Tibial nerve (tissue), 4 donors: ENCODE data around the gene STIL. TPM values are rescaled to one million over a fixed set of nuclear protein-coding genes. Genes with fewer than 3 reads are reported as not detected.

ENCODE experiments used
- DNase-seq, 2 donors: peaks; one replicate each; pipeline ENCODE4 v3.0.0-alpha.2; 2019; ENCODE audit warnings: low spot score in 2 of 2
- H3K27ac ChIP-seq, 4 donors: fragments of 200-600 bp; sonication (generic) in 3 of 4; one replicate each; pipeline ENCODE4 v1.5.1; 2017 to 2019; ENCODE audit warnings: mild to moderate bottlenecking in 1 of 4
- H3K27me3 ChIP-seq, 2 donors: fragments of 200-600 bp; sonication (generic) in 1 of 2; one replicate each; pipeline versions ENCODE4 v1.5.1 to v1.6.0; 2017 to 2019
- H3K36me3 ChIP-seq, 3 donors: fragments of 200-600 bp; sonication (generic); one replicate each; pipeline ENCODE4 v1.5.1; 2018 to 2019
- H3K4me1 ChIP-seq, 4 donors: fragments of 200-600 bp; sonication (generic) in 3 of 4; one replicate each; pipeline ENCODE4 v1.5.1; 2017 to 2019
- H3K4me3 ChIP-seq, 4 donors: fragments of 200-600 bp; sonication (generic) in 3 of 4; one replicate each; pipeline ENCODE4 v1.5.1; 2017 to 2019; ENCODE audit warnings: mild to moderate bottlenecking in 1 of 4, moderate library complexity in 1 of 4
- H3K9me3 ChIP-seq, 4 donors: fragments of 200-600 bp; sonication (generic) in 3 of 4; one replicate each; pipeline ENCODE4 v1.5.1; 2017 to 2019
- EP300 ChIP-seq, 2 donors: sonication (generic); formaldehyde crosslinking; IDR thresholded peaks; one replicate each; pipeline ENCODE4 v1.6.1; 2017; ENCODE audit warnings: antibody characterized with exemption in 2 of 2, mild to moderate bottlenecking in 1 of 2
- POLR2A ChIP-seq, 2 donors: fragments of 450-650 bp; IDR thresholded peaks; one replicate each; pipeline ENCODE4 v1.6.1; 2017; ENCODE audit warnings: antibody characterized with exemption in 2 of 2, mild to moderate bottlenecking in 2 of 2, moderate library complexity in 2 of 2
- WGBS, 2 donors: methylation state at CpG; one replicate each; pipeline ENCODE4 v1.1.5; 2018; 5-methylcytosine and 5-hydroxymethylcytosine counted together
- total RNA-seq, 4 donors: library from RNA; depleted of rRNA; stranded (reverse); fragments of >200 nt; gene quantifications; one replicate each; pipeline ENCODE4 v1.1.0, GENCODE V29; 2016
- TF ChIP-seq, protein P1 (sequence below), 5 experiments: fragments of 200-600 bp in 3 of 5; fragments of 450-650 bp in 2 of 5; sonication (generic) in 3 of 5; IDR thresholded peaks; one replicate each; pipeline ENCODE4 v1.5.1; 2016 to 2019; ENCODE audit warnings: antibody characterized with exemption in 5 of 5, mild to moderate bottlenecking in 3 of 5, moderate library complexity in 2 of 5

STIL gene
- total RNA-seq, 4 donors from 2014 or later = 0.44 to 2.7 (median 1.2) TPM

DNA sequence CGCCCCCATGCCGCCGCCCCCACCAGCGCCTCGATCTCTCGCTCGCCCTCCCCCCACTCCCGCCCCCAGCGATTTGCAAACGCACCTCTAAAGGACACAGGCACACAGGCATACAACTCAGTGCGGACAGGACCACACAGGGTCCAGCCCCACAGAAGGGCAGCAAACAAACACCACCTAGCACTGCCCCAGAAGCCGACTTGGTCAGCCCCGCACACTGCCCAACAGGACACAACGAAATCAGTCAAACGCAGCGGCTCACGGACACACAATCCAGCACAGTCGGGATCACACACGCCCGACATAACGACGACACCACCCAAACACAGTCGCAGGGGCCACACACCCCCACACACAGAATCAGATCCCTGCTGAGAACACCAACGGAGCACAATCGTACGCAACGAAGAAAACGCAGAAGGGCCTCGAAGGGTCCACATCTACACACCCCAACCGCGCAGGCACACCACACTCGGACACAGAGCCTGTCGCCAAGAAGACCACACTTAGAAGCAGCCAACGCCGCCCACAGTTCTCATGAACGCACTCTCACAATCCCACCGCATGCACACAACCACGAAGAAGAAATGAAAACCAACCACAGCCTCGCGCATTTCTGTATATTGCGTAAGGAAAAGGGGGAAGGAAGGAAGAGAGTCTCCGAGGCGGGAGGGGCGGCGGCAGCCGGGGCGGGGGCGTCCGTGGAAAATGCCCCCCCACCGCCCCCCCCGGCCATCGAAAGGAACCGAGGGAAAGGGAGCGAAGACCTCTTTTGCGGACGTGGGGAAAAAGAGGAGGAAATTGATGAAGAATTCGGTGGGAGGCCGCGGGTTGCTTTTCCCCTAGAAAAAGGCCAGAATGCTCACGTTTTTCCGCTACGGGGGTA lies 82.4 kb downstream of the STIL start:
- Histone ChIP-seq H3K27ac (peak overlapping the region in 3 of 4 donors; percentile 37 to 77 (median 42)), H3K36me3 (no peaks in the 10 kb centered on the region), H3K4me3 (peak overlapping the region; percentile 13 to 48 (median 36)), H3K4me1 (peaks cover 0 to 40% (median 13%) of the 10 kb centered on the region in 4 donors), H3K27me3 (peaks cover 3 to 88% of the 10 kb centered on the region in 2 donors), H3K9me3 (no peaks in the 10 kb centered on the region)
- no peak for TF ChIP-seq POLR2A (IDR thresholded peaks at IDR 0.05)
- peak in 1 of 2 donors; percentile 94 for TF ChIP-seq EP300 (IDR thresholded peaks at IDR 0.05)
- peak in 1 of 2 donors; percentile 40 for DNase-seq
- whole genome bisulfite sequencing, 2 donors = 3 to 5% methylated on average over 54 to 55 of the region's 62 CpGs

DNA sequence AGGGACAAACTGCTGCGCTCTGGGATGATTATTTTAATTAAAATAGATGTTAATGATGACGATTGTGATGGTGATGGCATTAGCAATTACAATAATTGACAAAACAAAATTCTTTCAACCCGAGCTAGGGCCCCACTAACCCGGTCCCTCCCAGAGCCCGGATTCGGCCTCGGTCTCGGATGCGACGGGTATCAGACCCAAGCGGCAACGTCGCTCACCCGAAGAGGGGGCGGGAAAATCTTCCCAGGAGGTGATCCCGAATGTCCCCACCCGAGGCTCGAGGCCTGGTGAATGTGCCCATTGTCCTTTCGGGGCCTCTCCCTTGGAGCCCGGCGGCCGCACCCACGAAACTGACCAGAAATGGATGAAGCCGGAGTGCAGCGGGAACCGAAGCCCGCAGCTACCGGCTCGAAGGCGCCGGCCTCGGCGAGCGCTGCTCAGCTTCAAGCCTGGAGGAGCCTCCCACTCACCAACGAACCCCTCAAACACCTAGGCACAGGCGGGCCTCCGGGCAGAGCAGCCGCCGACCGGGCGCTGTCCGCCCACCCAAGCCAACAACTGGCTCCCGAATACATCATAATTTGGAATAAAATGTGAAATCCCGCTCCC lies 83.2 kb downstream of the STIL start:
- Histone ChIP-seq H3K4me1 (peaks cover 0 to 46% (median 17%) of the 10 kb centered on the region in 4 donors), H3K27me3 (peaks cover 3 to 96% of the 10 kb centered on the region in 2 donors), H3K36me3 (no peaks in the 10 kb centered on the region), H3K9me3 (no peaks in the 10 kb centered on the region), H3K27ac (peak overlapping the region in 3 of 4 donors; percentile 37 to 77 (median 42)), H3K4me3 (peak overlapping the region; percentile 13 to 48 (median 36))
- TF ChIP-seq EP300 (IDR thresholded peaks at IDR 0.05) = no peak
- TF ChIP-seq, protein P1, sequence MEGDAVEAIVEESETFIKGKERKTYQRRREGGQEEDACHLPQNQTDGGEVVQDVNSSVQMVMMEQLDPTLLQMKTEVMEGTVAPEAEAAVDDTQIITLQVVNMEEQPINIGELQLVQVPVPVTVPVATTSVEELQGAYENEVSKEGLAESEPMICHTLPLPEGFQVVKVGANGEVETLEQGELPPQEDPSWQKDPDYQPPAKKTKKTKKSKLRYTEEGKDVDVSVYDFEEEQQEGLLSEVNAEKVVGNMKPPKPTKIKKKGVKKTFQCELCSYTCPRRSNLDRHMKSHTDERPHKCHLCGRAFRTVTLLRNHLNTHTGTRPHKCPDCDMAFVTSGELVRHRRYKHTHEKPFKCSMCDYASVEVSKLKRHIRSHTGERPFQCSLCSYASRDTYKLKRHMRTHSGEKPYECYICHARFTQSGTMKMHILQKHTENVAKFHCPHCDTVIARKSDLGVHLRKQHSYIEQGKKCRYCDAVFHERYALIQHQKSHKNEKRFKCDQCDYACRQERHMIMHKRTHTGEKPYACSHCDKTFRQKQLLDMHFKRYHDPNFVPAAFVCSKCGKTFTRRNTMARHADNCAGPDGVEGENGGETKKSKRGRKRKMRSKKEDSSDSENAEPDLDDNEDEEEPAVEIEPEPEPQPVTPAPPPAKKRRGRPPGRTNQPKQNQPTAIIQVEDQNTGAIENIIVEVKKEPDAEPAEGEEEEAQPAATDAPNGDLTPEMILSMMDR (IDR thresholded peaks at IDR 0.05) = no peak
- no peak for TF ChIP-seq POLR2A (IDR thresholded peaks at IDR 0.05)
- no peak for DNase-seq
- WGBS, 2 donors = 3 to 8% methylated on average over 17 to 43 of the region's 44 CpGs

DNA sequence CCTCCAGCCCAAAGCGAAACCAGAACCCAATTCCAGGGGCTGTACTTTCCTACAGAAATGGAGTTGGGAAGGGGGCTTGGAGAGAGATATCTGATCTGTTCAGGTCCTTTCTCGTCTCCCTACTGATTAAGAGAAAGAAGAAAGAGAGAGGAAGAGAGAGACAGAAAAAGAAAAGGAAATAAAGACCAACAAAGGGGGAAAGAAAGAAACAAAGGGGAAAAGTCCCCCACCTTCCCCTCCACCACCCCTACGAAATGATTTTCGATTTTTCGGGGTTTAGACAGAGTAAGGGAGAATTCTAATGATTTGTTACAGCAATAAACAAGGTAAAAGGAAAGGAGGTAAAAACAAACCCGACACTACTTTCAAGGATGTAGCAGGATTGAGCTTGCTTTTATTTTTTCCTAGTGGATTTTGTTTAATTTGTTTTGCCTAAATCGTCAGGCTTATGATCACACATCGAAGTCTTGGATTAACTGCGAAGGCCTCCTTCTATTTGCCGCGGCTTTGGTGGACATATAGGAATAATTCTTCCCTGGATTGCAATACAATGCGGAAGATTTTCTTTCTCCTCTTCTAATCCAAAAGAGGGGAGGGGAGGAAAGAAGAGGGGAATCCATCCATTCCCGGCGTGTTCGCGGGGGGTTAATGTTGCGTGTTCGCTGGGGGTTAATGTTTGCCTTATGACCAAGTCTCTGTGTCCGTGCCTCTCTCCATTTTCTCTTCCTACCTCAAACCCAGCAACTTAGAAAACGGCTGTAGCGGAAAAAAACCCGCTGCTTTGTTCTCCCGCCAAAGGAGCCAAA lies 83.9 kb downstream of the STIL start:
- Histone ChIP-seq H3K4me1 (peaks cover 0 to 53% (median 24%) of the 10 kb centered on the region in 4 donors), H3K4me3 (peak overlapping the region; percentile 13 to 48 (median 36)), H3K27ac (peak overlapping the region in 3 of 4 donors; percentile 5 to 77 (median 37)), H3K36me3 (no peaks in the 10 kb centered on the region), H3K27me3 (peaks cover 3 to 98% of the 10 kb centered on the region in 2 donors), H3K9me3 (no peaks in the 10 kb centered on the region)
- TF ChIP-seq, protein P1 (IDR thresholded peaks at IDR 0.05) = no peak
- TF ChIP-seq EP300 (IDR thresholded peaks at IDR 0.05) (no peak), POLR2A (IDR thresholded peaks at IDR 0.05) (no peak)
- WGBS, 2 donors = 12 to 13% methylated on average over 23 of the region's 23 CpGs
- no peak for DNase-seq

DNA sequence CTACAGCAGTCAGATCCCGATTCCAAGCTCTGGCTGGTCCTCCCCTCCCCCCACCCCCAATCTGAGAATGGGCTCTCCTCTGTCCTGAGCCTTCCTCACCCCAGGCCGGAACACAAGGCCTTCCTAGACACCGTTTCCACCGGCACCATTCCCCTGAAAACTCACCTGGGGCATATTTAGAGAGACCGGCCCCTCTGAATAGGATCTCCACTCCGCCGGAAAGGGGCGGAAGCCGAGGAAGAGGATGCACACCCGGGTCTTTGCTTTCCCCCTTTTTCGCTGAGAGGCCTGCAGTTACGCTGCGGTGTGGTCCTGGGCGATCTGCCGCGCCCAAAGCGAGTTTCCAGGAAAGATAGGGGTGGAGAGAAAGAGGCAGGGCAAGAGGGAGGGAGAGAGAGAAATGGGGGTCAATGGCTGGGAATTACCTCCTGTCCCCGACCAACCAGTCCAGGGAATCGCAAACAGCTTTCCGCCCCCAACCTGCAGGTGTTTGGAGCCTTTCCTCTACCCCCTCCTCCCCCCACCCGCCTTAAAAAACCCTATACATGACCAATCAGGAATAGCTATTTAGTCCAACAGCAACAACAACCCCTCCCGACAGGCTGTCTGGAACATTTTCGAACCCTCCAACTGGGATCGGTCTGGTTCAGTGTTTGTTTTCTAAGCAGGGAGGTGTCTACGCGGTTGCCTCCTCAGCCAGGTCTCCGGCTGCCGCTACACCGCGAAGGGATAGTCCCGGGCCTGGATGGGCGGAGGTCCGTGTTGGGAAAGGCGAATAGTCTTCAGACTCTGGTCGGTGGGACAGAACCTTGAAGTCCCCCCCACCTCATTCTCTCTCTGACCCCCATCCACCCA lies 84.7 kb downstream of the STIL start:
- Histone ChIP-seq H3K9me3 (no peaks in the 10 kb centered on the region), H3K4me3 (peak overlapping the region in 2 of 4 donors; percentile 12 to 48), H3K36me3 (no peaks in the 10 kb centered on the region), H3K27me3 (peaks cover 3 to 98% of the 10 kb centered on the region in 2 donors), H3K27ac (peak overlapping the region in 3 of 4 donors; percentile 5 to 77 (median 15)), H3K4me1 (peaks cover 0 to 57% (median 28%) of the 10 kb centered on the region in 4 donors)
- DNase-seq = no peak
- 16 to 19% methylated on average over 35 of the region's 35 CpGs for WGBS, 2 donors
- no peak for TF ChIP-seq POLR2A (IDR thresholded peaks at IDR 0.05)
- TF ChIP-seq, protein P1 (IDR thresholded peaks at IDR 0.05) = no peak
